Endothelial cell of umbilical vein (primary cell): Measurements from ENCODE around the gene PLEKHA7. TPM values are rescaled to one million over a fixed set of nuclear protein-coding genes. Genes with fewer than 3 reads are reported as not detected.

Source experiments
- BruUV-seq: library from RNA; stranded (reverse); fragments of 400-500 nt; replicated peaks from 2 replicates; lab custom pipeline; 2021; lab: Mats Ljungman, UMichigan
- CTCF ChIA-PET: fragments of 300-600, 350-600 bp; sonication (Branson Sonifier 250); formaldehyde crosslinking; loops from one replicate; lab custom pipeline; 2021; ENCODE audit warnings: antibody characterized with exemption, inconsistent platforms; lab: Charles Lee
- POLR2A ChIA-PET: fragments of 300-600, 350-600 bp; sonication (Branson Sonifier 250); formaldehyde crosslinking; loops from one replicate; lab custom pipeline; 2021; ENCODE audit warnings: antibody characterized with exemption, inconsistent platforms; lab: Charles Lee
- DNase-seq: peaks from one replicate; pipeline ENCODE4 v3.0.0-alpha.2; 2011; ENCODE audit warnings: low read depth, low spot score
- FAIRE-seq: peaks from 2 replicates; lab custom pipeline; 2011; peaks lifted over from hg19 to GRCh38; lab: Jason Lieb, UNC
- H2AFZ ChIP-seq: 2 replicates; pipeline ENCODE4 v1.6.0; 2012; ENCODE audit warnings: low read depth, low read length, control low read depth, inconsistent platforms
- H3K27ac ChIP-seq: 2 replicates; pipeline ENCODE4 v1.5.1; 2011; ENCODE audit warnings: low read depth, mild to moderate bottlenecking, control low read depth, low read length, moderate library complexity; ENCODE audit not compliant: insufficient read depth
- H3K27me3 ChIP-seq, 2 experiments: 2 replicates each; pipeline versions ENCODE4 v1.6.0 to v1.6.1; 2011; ENCODE audit warnings: low read length in 2 of 2, mixed read lengths in 1 of 2; ENCODE audit not compliant: control insufficient read depth in 2 of 2, insufficient read depth in 2 of 2
- H3K36me3 ChIP-seq, 2 experiments: 2 replicates in 1 of 2; 3 replicates in 1 of 2; pipeline ENCODE4 v1.5.1; 2011; ENCODE audit warnings: low read length in 2 of 2, mild to moderate bottlenecking in 1 of 2, moderate library complexity in 1 of 2; ENCODE audit not compliant: control insufficient read depth in 2 of 2, insufficient read depth in 2 of 2; ENCODE audit errors: extremely low read depth in 1 of 2
- H3K4me1 ChIP-seq: 3 replicates; pipeline ENCODE4 v1.5.1; 2011; ENCODE audit warnings: mild to moderate bottlenecking, low read length; ENCODE audit not compliant: control insufficient read depth, insufficient read depth; ENCODE audit errors: extremely low read depth
- H3K4me2 ChIP-seq: 2 replicates; pipeline ENCODE4 v1.6.1; 2011; ENCODE audit warnings: low read length, control low read depth, mixed read lengths; ENCODE audit not compliant: insufficient read depth
- H3K4me3 ChIP-seq, 3 experiments: fragments of 200-600 bp in 1 of 3; sonication (generic), shearing (Covaris generic) in 1 of 3; replicated peaks in 1 of 3; 2 replicates each; pipeline ENCODE4 v1.5.1; 2011 to 2016; ENCODE audit warnings: control low read depth in 3 of 3, low read length in 3 of 3, mild to moderate bottlenecking in 2 of 3, inconsistent platforms in 1 of 3, low read depth in 1 of 3, moderate library complexity in 1 of 3; ENCODE audit not compliant: insufficient read depth in 1 of 3
- H3K79me2 ChIP-seq: 2 replicates; pipeline ENCODE4 v1.6.0; 2012; ENCODE audit warnings: low read length, inconsistent platforms; ENCODE audit not compliant: control insufficient read depth, insufficient read depth
- H3K9ac ChIP-seq: replicated peaks from 2 replicates; pipeline ENCODE3; 2011; ENCODE audit warnings: low read length, control low read depth; ENCODE audit not compliant: insufficient read depth; ENCODE audit errors: extremely low read depth
- H3K9me1 ChIP-seq: replicated peaks from 3 replicates; pipeline ENCODE4 v1.6.0; 2011; ENCODE audit warnings: mild to moderate bottlenecking, low read length; ENCODE audit not compliant: control insufficient read depth, insufficient read depth; ENCODE audit errors: extremely low read depth
- H3K9me3 ChIP-seq: replicated peaks from 2 replicates; pipeline ENCODE4 v1.5.1; 2012; ENCODE audit warnings: low read length, inconsistent platforms; ENCODE audit not compliant: control insufficient read depth, insufficient read depth
- H4K20me1 ChIP-seq: replicated peaks from 2 replicates; pipeline ENCODE3; 2011; ENCODE audit warnings: mild to moderate bottlenecking, low read length; ENCODE audit not compliant: control insufficient read depth, insufficient read depth; ENCODE audit errors: extremely low read depth
- CTCF ChIP-seq, 2 donors: IDR thresholded peaks; 1 replicate in 1 of 2; 2 replicates in 1 of 2; pipeline ENCODE4 v1.5.1; 2011; ENCODE audit warnings: low read length in 2 of 2, mild to moderate bottlenecking in 2 of 2, moderate library complexity in 2 of 2, control low read depth in 1 of 2, inconsistent platforms in 1 of 2, low read depth in 1 of 2; ENCODE audit not compliant: insufficient read depth in 1 of 2; ENCODE audit errors: extremely low read depth in 1 of 2
- EZH2 ChIP-seq: IDR thresholded peaks from 2 replicates; pipeline ENCODE4 v1.6.1; 2012; ENCODE audit warnings: borderline replicate concordance, low read depth, mild to moderate bottlenecking, moderate library complexity, low read length, inconsistent platforms; ENCODE audit not compliant: severe bottlenecking
- FOS ChIP-seq: IDR thresholded peaks from 2 replicates; pipeline ENCODE4 v1.6.1; 2011; ENCODE audit warnings: mild to moderate bottlenecking, low read length, moderate library complexity, borderline replicate concordance; ENCODE audit not compliant: insufficient read depth
- GATA2 ChIP-seq: IDR thresholded peaks from 2 replicates; pipeline ENCODE4 v1.7.0; 2011; ENCODE audit warnings: low read depth, mild to moderate bottlenecking, moderate library complexity, mixed read lengths, low read length; ENCODE audit not compliant: insufficient read length, insufficient read depth
- JUN ChIP-seq: IDR thresholded peaks from 2 replicates; pipeline ENCODE4 v1.6.1; 2011; ENCODE audit warnings: borderline replicate concordance, low read depth; ENCODE audit not compliant: insufficient read length, insufficient read depth
- MAX ChIP-seq: IDR thresholded peaks from 2 replicates; pipeline ENCODE4 v1.6.1; 2011; ENCODE audit not compliant: insufficient read depth, insufficient read length
- MYC ChIP-seq: IDR thresholded peaks from one replicate; pipeline ENCODE4 v1.6.1; 2011; ENCODE audit warnings: mild to moderate bottlenecking, low read depth, low read length
- POLR2A ChIP-seq: IDR thresholded peaks from 2 replicates; pipeline ENCODE4 v1.6.1; 2012; ENCODE audit warnings: low read depth, mild to moderate bottlenecking, control low read depth, low read length
- POLR2AphosphoS5 ChIP-seq: IDR thresholded peaks from 2 replicates; pipeline ENCODE4 v1.6.1; 2012; ENCODE audit warnings: low read depth, mild to moderate bottlenecking, control low read depth, low read length, moderate library complexity; ENCODE audit not compliant: insufficient read depth
- dilution Hi-C: fragments of 300-500 bp; cut with MboI; formaldehyde crosslinking; loops from one replicate; pipeline ENCODE4 v1.15.0; 2019; ENCODE audit warnings: low sequenced_read_pairs; ENCODE audit not compliant: extremely low pct_ligation_motif_present
- intact Hi-C: fragments of 100-400 bp; cut with micrococcal nuclease; formaldehyde crosslinking; loops from one replicate; pipeline ENCODE4 v1.10.0; 2022
- polyA plus RNA-seq, 4 experiments: library from polyadenylated mRNA; depleted of rRNA in 3 of 4; stranded (reverse) in 3 of 4; unstranded in 1 of 4; fragments of >200 nt; gene quantifications; 2 replicates each; pipeline versions ENCODE4 v1.2.1 to v1.2.3, GENCODE V29; 2011 to 2012; ENCODE audit warnings: missing spikeins in 1 of 4
- total RNA-seq: library from RNA; stranded (reverse); gene quantifications from 2 replicates; pipeline ENCODE4 v1.2.3, GENCODE V29; 2021

The PLEKHA7 gene
- total and polyA plus RNA-seq, 2 donors (not counting 3 experiments of a cell fraction or from before 2014, with no cell fraction given): 1.7 to 3.8 TPM

- no peak for TF ChIP-seq CTCF (IDR thresholded peaks at IDR 0.05; ENCODE audit: extremely low read depth in 1 of 2, insufficient read depth in 1 of 2, low read depth in 1 of 2, low read length in 2 of 2)
- no peak for TF ChIP-seq GATA2
- no peak for TF ChIP-seq FOS
- no peak for TF ChIP-seq POLR2A
- TF ChIP-seq JUN: no peak
- no peak for TF ChIP-seq POLR2AphosphoS5
- TF ChIP-seq MAX: no peak
- no peak for TF ChIP-seq EZH2
- no peak for TF ChIP-seq MYC
- no peaks in the 10 kb centered on the region for H3K36me3 ChIP-seq
- no peaks in the 10 kb centered on the region for H3K27me3 ChIP-seq
- intact Hi-C loops: no loop called here
- no peak overlapping the region for H3K4me2 ChIP-seq
- no peak for DNase-seq
- no peak overlapping the region for H2AFZ ChIP-seq
- POLR2A ChIA-PET: no interaction called here
- H3K9me3 ChIP-seq: no peaks in the 10 kb centered on the region
- H3K79me2 ChIP-seq: no peaks in the 10 kb centered on the region
- no TSS peak for BruUV-seq
- no peak overlapping the region for H3K4me3 ChIP-seq
- no peaks in the 10 kb centered on the region for H3K9me1 ChIP-seq
- dilution Hi-C loops: no loop called here
- CTCF ChIA-PET: interaction anchor here (1.7 kb wide), 1 partner anchor 12 kb away, joined by 10 read pairs; the partner anchor contains the start of gene PLEKHA7
- no peaks in the 10 kb centered on the region for H3K4me1 ChIP-seq
- no peak for FAIRE-seq
- no peaks in the 10 kb centered on the region for H4K20me1 ChIP-seq
- no peak overlapping the region for H3K9ac ChIP-seq
- no peak overlapping the region for H3K27ac ChIP-seq
These were observed 12.4 kb upstream of the PLEKHA7 start for GRCh38 chr11:17026487-17027082.
